Measurements from ENCODE around the gene PILRA.
"Not testable (repeated sequence)": the region's sequence is repeated elsewhere in the genome, so short reads cannot be mapped to it uniquely, and the experiment has no call there.

Gene PILRA

GRCh38 chr7:100373261-100373831 lies at the start of gene PILRA:
PILRA (plus strand) TSS chr7:100373487; CDS start chr7:100373657, 170 bp downstream.
- H3K36me3 Mint-ChIP-seq (ENCODE audit: low read depth): peaks cover 50% of the 10 kb centered on the region
- no peaks in the 10 kb centered on the region for H3K27me3 Mint-ChIP-seq
- H3K4me1 Mint-ChIP-seq (ENCODE audit: low read depth): peaks cover 90% of the 10 kb centered on the region
- peak within 1 kb of the TSS; percentile 88 for H3K27ac Mint-ChIP-seq
- intact Hi-C loops (cut with micrococcal nuclease): no loop called here
- peak within 1 kb of the TSS; percentile 87 for H3K4me3 Mint-ChIP-seq
- H3K9me3 Mint-ChIP-seq: no peaks in the 10 kb centered on the region

- peaks cover 43% of the 10 kb centered on the region for H3K36me3 Mint-ChIP-seq (ENCODE audit: low read depth)
- H3K4me3 Mint-ChIP-seq; H3K4me1 Mint-ChIP-seq (ENCODE audit: low read depth); intact Hi-C loops (cut with micrococcal nuclease); H3K27ac Mint-ChIP-seq; H3K27me3 Mint-ChIP-seq; H3K9me3 Mint-ChIP-seq: not testable (repeated sequence)
Measured at GRCh38 chr7:100324194-100324593, 49.1 kb upstream of the PILRA start.

- intact Hi-C loops (cut with micrococcal nuclease); H3K4me1 Mint-ChIP-seq (ENCODE audit: low read depth); H3K9me3 Mint-ChIP-seq; H3K27ac Mint-ChIP-seq; H3K27me3 Mint-ChIP-seq; H3K4me3 Mint-ChIP-seq: not testable (repeated sequence)
- H3K36me3 Mint-ChIP-seq (ENCODE audit: low read depth): peaks cover 34% of the 10 kb centered on the region
Measured at GRCh38 chr7:100325671-100326070, 47.6 kb upstream of the PILRA start.

- H3K9me3 Mint-ChIP-seq; H3K4me3 Mint-ChIP-seq; H3K27me3 Mint-ChIP-seq; intact Hi-C loops (cut with micrococcal nuclease); H3K27ac Mint-ChIP-seq; H3K4me1 Mint-ChIP-seq (ENCODE audit: low read depth): not testable (repeated sequence)
- H3K36me3 Mint-ChIP-seq (ENCODE audit: low read depth): peaks cover 33% of the 10 kb centered on the region
Measured at GRCh38 chr7:100326914-100327313, 46.4 kb upstream of the PILRA start.

- Mint-ChIP-seq H3K4me1 (ENCODE audit: low read depth) (peaks cover 12% of the 10 kb centered on the region), H3K27ac (peak overlapping the region; percentile 93), H3K36me3 (ENCODE audit: low read depth) (peaks cover 35% of the 10 kb centered on the region), H3K4me3 (peak overlapping the region; percentile 89)
- H3K27me3 Mint-ChIP-seq; intact Hi-C loops (cut with micrococcal nuclease); H3K9me3 Mint-ChIP-seq: not testable (repeated sequence)
Measured at GRCh38 chr7:100335566-100336466, 37.5 kb upstream of the PILRA start.

GRCh38 chr7:100338083-100338696 lies 35.1 kb upstream of the PILRA start:
- H3K4me3 Mint-ChIP-seq; H3K27ac Mint-ChIP-seq; intact Hi-C loops (cut with micrococcal nuclease): not testable (repeated sequence)

GRCh38 chr7:100341286-100341685 lies 32.0 kb upstream of the PILRA start:
- H3K4me3 Mint-ChIP-seq; intact Hi-C loops (cut with micrococcal nuclease); H3K27me3 Mint-ChIP-seq; H3K9me3 Mint-ChIP-seq; H3K27ac Mint-ChIP-seq: not testable (repeated sequence)
- Mint-ChIP-seq H3K36me3 (ENCODE audit: low read depth) (peaks cover 79% of the 10 kb centered on the region), H3K4me1 (ENCODE audit: low read depth) (peaks cover 13% of the 10 kb centered on the region)

More at GRCh38 chr7:100338083-100338696, 35.1 kb upstream of the PILRA start:
- peaks cover 12% of the 10 kb centered on the region for H3K4me1 Mint-ChIP-seq (ENCODE audit: low read depth)
- H3K27me3 Mint-ChIP-seq, H3K9me3 Mint-ChIP-seq: not testable (repeated sequence)
- peaks cover 57% of the 10 kb centered on the region for H3K36me3 Mint-ChIP-seq (ENCODE audit: low read depth)

GRCh38 chr7:100342765-100343164 lies 30.5 kb upstream of the PILRA start:
- no peak overlapping the region for H3K4me3 Mint-ChIP-seq
- intact Hi-C loops (cut with micrococcal nuclease): no loop called here
- H3K4me1 Mint-ChIP-seq (ENCODE audit: low read depth): peaks cover 13% of the 10 kb centered on the region
- H3K9me3 Mint-ChIP-seq: no peaks in the 10 kb centered on the region
- no peak overlapping the region for H3K27ac Mint-ChIP-seq
- H3K36me3 Mint-ChIP-seq (ENCODE audit: low read depth): peaks cover 89% of the 10 kb centered on the region
- H3K27me3 Mint-ChIP-seq: no peaks in the 10 kb centered on the region

GRCh38 chr7:100344124-100344559 lies 29.1 kb upstream of the PILRA start:
- peak overlapping the region; percentile 67 for H3K27ac Mint-ChIP-seq
- intact Hi-C loops (cut with micrococcal nuclease); H3K4me1 Mint-ChIP-seq (ENCODE audit: low read depth); H3K4me3 Mint-ChIP-seq; H3K9me3 Mint-ChIP-seq; H3K27me3 Mint-ChIP-seq: not testable (repeated sequence)
- H3K36me3 Mint-ChIP-seq (ENCODE audit: low read depth): peaks cover 89% of the 10 kb centered on the region

- H3K4me1 Mint-ChIP-seq (ENCODE audit: low read depth); H3K9me3 Mint-ChIP-seq; H3K27me3 Mint-ChIP-seq; intact Hi-C loops (cut with micrococcal nuclease); H3K4me3 Mint-ChIP-seq: not testable (repeated sequence)
- H3K27ac Mint-ChIP-seq: peak overlapping the region; percentile 67
- H3K36me3 Mint-ChIP-seq (ENCODE audit: low read depth): peaks cover 89% of the 10 kb centered on the region
Measured at GRCh38 chr7:100344560-100345287, 28.6 kb upstream of the PILRA start.

GRCh38 chr7:100345288-100345672 lies 28.0 kb upstream of the PILRA start:
- H3K4me3 Mint-ChIP-seq; H3K9me3 Mint-ChIP-seq; intact Hi-C loops (cut with micrococcal nuclease); H3K27me3 Mint-ChIP-seq; H3K4me1 Mint-ChIP-seq (ENCODE audit: low read depth): not testable (repeated sequence)
- Mint-ChIP-seq H3K36me3 (ENCODE audit: low read depth) (peaks cover 89% of the 10 kb centered on the region), H3K27ac (peak overlapping the region; percentile 67)

- Mint-ChIP-seq H3K9me3 (no peaks in the 10 kb centered on the region), H3K36me3 (ENCODE audit: low read depth) (peaks cover 89% of the 10 kb centered on the region), H3K27ac (no peak overlapping the region), H3K4me1 (ENCODE audit: low read depth) (peaks cover 9% of the 10 kb centered on the region), H3K27me3 (no peaks in the 10 kb centered on the region), H3K4me3 (no peak overlapping the region)
- intact Hi-C loops (cut with micrococcal nuclease): no loop called here
Measured at GRCh38 chr7:100346921-100347320, 26.4 kb upstream of the PILRA start.

- H3K27me3 Mint-ChIP-seq: no peaks in the 10 kb centered on the region
- peaks cover 15% of the 10 kb centered on the region for H3K4me1 Mint-ChIP-seq (ENCODE audit: low read depth)
- H3K9me3 Mint-ChIP-seq: no peaks in the 10 kb centered on the region
- no peak overlapping the region for H3K27ac Mint-ChIP-seq
- no peak overlapping the region for H3K4me3 Mint-ChIP-seq
- peaks cover 91% of the 10 kb centered on the region for H3K36me3 Mint-ChIP-seq (ENCODE audit: low read depth)
- intact Hi-C loops (cut with micrococcal nuclease): no loop called here
Measured at GRCh38 chr7:100348805-100349204, 24.5 kb upstream of the PILRA start.

- no peak overlapping the region for H3K27ac Mint-ChIP-seq
- H3K9me3 Mint-ChIP-seq: no peaks in the 10 kb centered on the region
- peaks cover 10% of the 10 kb centered on the region for H3K4me1 Mint-ChIP-seq (ENCODE audit: low read depth)
- peaks cover 95% of the 10 kb centered on the region for H3K36me3 Mint-ChIP-seq (ENCODE audit: low read depth)
- no peak overlapping the region for H3K4me3 Mint-ChIP-seq
- H3K27me3 Mint-ChIP-seq: no peaks in the 10 kb centered on the region
- intact Hi-C loops (cut with micrococcal nuclease): no loop called here
Measured at GRCh38 chr7:100349757-100350156, 23.5 kb upstream of the PILRA start.

All from dendritic cell treated with granulocyte-macrophage colony-stimulating factor and Interleukin-4, amounts not matched to agents 40 ng/mL and 50 ng/mL, for 4 days (primary cell).